Measurements from ENCODE around the gene PRR7.

The PRR7 gene

GRCh38 chr5:177486256-177486655, 39.6 kb downstream of the PRR7 start:
- no peak for DNase-seq

- DNase-seq: no peak
Measured at GRCh38 chr5:177487144-177487543, 40.5 kb downstream of the PRR7 start.

- DNase-seq: peak; percentile 43
Measured at GRCh38 chr5:177487975-177488374, 41.4 kb downstream of the PRR7 start.

GRCh38 chr5:177489119-177489716, 42.6 kb downstream of the PRR7 start:
- no peak for DNase-seq

- DNase-seq: no peak
Measured at GRCh38 chr5:177490311-177490991, 43.8 kb downstream of the PRR7 start.

- no peak for DNase-seq
Measured at GRCh38 chr5:177490992-177491391, 44.4 kb downstream of the PRR7 start.

GRCh38 chr5:177491429-177491945, 44.9 kb downstream of the PRR7 start:
- peak; percentile 42 for DNase-seq

GRCh38 chr5:177491983-177492746, 45.6 kb downstream of the PRR7 start:
- DNase-seq: no peak

- no peak for DNase-seq
Measured at GRCh38 chr5:177492841-177493240, 46.2 kb downstream of the PRR7 start.

- no peak for DNase-seq
Measured at GRCh38 chr5:177493795-177494345, 47.3 kb downstream of the PRR7 start.

GRCh38 chr5:177494346-177495195, 48.0 kb downstream of the PRR7 start:
- peak; percentile 19 for DNase-seq

- DNase-seq: no peak
Measured at GRCh38 chr5:177495243-177496060, 48.8 kb downstream of the PRR7 start.

GRCh38 chr5:177496070-177496726, 49.6 kb downstream of the PRR7 start:
- DNase-seq: peak; percentile 24

GRCh38 chr5:177496727-177497291, 50.2 kb downstream of the PRR7 start:
- DNase-seq: peak; percentile 18

GRCh38 chr5:177497292-177498012, 50.8 kb downstream of the PRR7 start, which contains the start of gene PDLIM7:
TSS of gene PDLIM7 (minus strand) at chr5:177497604. CDS start at chr5:177496512, 1,092 bp downstream.
- peak; percentile 94 for DNase-seq

GRCh38 chr5:177498013-177498787, 51.6 kb downstream of the PRR7 start:
- peak; percentile 78 for DNase-seq

- no peak for DNase-seq
Measured at GRCh38 chr5:177499842-177500241, 53.2 kb downstream of the PRR7 start.

GRCh38 chr5:177500685-177501522, 54.3 kb downstream of the PRR7 start:
- peak; percentile 79 for DNase-seq
